ENCODE measurements around the gene COL4A5. TPM values are rescaled to one million over a fixed set of nuclear protein-coding genes. Genes with fewer than 3 reads are reported as not detected.

The COL4A5 gene
- total RNA-seq, 1 experiment from 2014 or later = 51.3 TPM

DNA sequence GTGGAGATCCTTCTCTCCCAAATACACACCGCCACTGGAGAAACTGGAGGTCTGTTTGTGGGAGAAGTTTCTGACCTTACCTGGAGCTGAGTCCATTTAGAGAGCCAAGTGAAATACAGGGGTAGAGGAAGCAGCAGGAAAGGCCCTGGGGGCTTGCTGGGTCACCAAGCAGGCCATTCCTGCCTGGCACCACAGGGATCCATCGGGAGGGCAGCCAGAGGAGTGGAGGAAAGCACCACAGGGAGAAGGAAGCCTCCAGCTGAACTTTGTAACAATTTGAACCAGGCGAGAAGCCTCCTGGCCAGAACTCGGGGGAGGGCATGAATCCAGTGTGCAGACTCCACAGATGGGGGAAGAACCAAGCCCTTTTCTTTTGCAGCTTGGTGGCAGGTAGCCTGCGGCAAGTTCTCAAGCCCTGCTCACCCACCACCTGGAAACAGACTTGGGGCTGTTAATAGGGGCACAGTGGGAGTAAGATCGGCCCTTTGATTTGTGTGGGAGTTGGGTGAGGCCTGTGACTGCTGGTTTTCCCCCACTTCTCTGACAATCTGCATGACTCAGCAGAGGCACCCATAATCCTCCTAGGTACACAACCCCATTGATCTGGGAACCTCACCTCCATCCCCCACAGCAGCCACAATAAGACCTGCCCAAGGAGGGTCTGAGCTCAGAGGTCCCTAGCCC, 202.1 kb downstream of the COL4A5 start:
- peaks cover 63 to 71% of the 10 kb centered on the region in 2 experiments for H3K9me3 Mint-ChIP-seq
- H3K9ac ChIP-seq (ENCODE audit: extremely low read depth, insufficient read length, low read length) = no peak overlapping the region
- no peaks in the 10 kb centered on the region; the same call in 1 of the 2 replicates for H3K27me3 Mint-ChIP-seq (ENCODE audit: low read depth)
- H3K27me3 ChIP-seq (ENCODE audit: insufficient read depth, low read length) = no peaks in the 10 kb centered on the region
- no peaks in the 10 kb centered on the region for H4K20me1 ChIP-seq (ENCODE audit: control insufficient read depth, insufficient read depth, insufficient read length)
- H3K36me3 Mint-ChIP-seq (ENCODE audit: insufficient read depth in 1 of 3, low read depth in 3 of 3) = peaks cover 49 to 75% (median 60%) of the 10 kb centered on the region in 3 experiments
- no peak overlapping the region for H2AK5ac ChIP-seq (ENCODE audit: insufficient read length, low read length)
- no peak overlapping the region for H2BK5ac ChIP-seq (ENCODE audit: insufficient read length, low read length)
- H3K79me2 ChIP-seq (ENCODE audit: insufficient read depth, low read length) = no peaks in the 10 kb centered on the region
- H2BK15ac ChIP-seq (ENCODE audit: low read depth, low read length) = no peak overlapping the region
- no peak overlapping the region for H4K91ac ChIP-seq (ENCODE audit: insufficient read length, low read depth, low read length)
- no peak overlapping the region for H2BK20ac ChIP-seq (ENCODE audit: low read depth, low read length, poor library complexity, severe bottlenecking)
- H3K4me3 Mint-ChIP-seq = no peak overlapping the region; a peak in 1 of 5 replicates
- TF ChIP-seq, protein P1, sequence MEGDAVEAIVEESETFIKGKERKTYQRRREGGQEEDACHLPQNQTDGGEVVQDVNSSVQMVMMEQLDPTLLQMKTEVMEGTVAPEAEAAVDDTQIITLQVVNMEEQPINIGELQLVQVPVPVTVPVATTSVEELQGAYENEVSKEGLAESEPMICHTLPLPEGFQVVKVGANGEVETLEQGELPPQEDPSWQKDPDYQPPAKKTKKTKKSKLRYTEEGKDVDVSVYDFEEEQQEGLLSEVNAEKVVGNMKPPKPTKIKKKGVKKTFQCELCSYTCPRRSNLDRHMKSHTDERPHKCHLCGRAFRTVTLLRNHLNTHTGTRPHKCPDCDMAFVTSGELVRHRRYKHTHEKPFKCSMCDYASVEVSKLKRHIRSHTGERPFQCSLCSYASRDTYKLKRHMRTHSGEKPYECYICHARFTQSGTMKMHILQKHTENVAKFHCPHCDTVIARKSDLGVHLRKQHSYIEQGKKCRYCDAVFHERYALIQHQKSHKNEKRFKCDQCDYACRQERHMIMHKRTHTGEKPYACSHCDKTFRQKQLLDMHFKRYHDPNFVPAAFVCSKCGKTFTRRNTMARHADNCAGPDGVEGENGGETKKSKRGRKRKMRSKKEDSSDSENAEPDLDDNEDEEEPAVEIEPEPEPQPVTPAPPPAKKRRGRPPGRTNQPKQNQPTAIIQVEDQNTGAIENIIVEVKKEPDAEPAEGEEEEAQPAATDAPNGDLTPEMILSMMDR (conservative IDR thresholded peaks at IDR 0.05) = no peak
- H3K56ac ChIP-seq (ENCODE audit: insufficient read length, low read depth, low read length) = no peak overlapping the region
- H4K5ac ChIP-seq (ENCODE audit: insufficient read length, low read depth, low read length) = no peak overlapping the region
- H3K23me2 ChIP-seq (ENCODE audit: insufficient read length, low read depth, low read length, poor library complexity, severe bottlenecking) = no peaks in the 10 kb centered on the region
- no peak for DNase-seq
- H3K4me1 ChIP-seq (ENCODE audit: insufficient read depth, low read length) = no peaks in the 10 kb centered on the region
- no peak overlapping the region for H3K18ac ChIP-seq (ENCODE audit: insufficient read length, low read depth, low read length)
- no peak overlapping the region for H2BK120ac ChIP-seq (ENCODE audit: low read depth, low read length, poor library complexity, severe bottlenecking)
- no peak overlapping the region for H2AFZ ChIP-seq (ENCODE audit: low read length)
- H3K4me2 ChIP-seq (ENCODE audit: insufficient read depth, insufficient read length, low read length) = no peak overlapping the region
- no peak overlapping the region for H3K4ac ChIP-seq (ENCODE audit: low read depth, low read length)
- H3K4me1 Mint-ChIP-seq = peaks cover 2% of the 10 kb centered on the region in 2 experiments; a peak in 1 of 4 replicates
- WGBS (ENCODE audit: extremely low coverage, insufficient read length, low lambda C conversion rate) = no CpG with 5 or more reads among the region's 6 CpGs
- H3K23ac ChIP-seq (ENCODE audit: insufficient read length, low read depth, low read length) = no peak overlapping the region
- no peak overlapping the region for H3K27ac ChIP-seq (ENCODE audit: insufficient read length, low read depth, low read length)
- H3K9me3 ChIP-seq (ENCODE audit: control insufficient read depth, low read depth, low read length) = no peaks in the 10 kb centered on the region
- H3K27ac Mint-ChIP-seq = peak overlapping the region; percentile 22 to 79 (median 32); a peak in 3 of 7 replicates
- no peak overlapping the region for H3K14ac ChIP-seq (ENCODE audit: insufficient read depth, low read length)
- no peak overlapping the region for H4K8ac ChIP-seq (replicated peaks; ENCODE audit: insufficient read length, low read depth, low read length)
- H3T11ph ChIP-seq (ENCODE audit: low read length) = no peak overlapping the region
- H3K79me1 ChIP-seq (ENCODE audit: insufficient read depth, low read depth, low read length, poor library complexity, severe bottlenecking) = no peaks in the 10 kb centered on the region
- H2BK12ac ChIP-seq (ENCODE audit: insufficient read length, low read depth, low read length) = no peak overlapping the region

All from H9 (cell line).